Measurements from ENCODE around the gene OAS1. TPM values are rescaled to one million over a fixed set of nuclear protein-coding genes. Genes with fewer than 3 reads are reported as not detected.

Gene OAS1
- total and polyA plus RNA-seq, 9 of the 15 experiments (the other 6 are each of a cell fraction or from before 2014, with no cell fraction given) = 0.06 to 0.25 TPM; not detected in 7

DNA sequence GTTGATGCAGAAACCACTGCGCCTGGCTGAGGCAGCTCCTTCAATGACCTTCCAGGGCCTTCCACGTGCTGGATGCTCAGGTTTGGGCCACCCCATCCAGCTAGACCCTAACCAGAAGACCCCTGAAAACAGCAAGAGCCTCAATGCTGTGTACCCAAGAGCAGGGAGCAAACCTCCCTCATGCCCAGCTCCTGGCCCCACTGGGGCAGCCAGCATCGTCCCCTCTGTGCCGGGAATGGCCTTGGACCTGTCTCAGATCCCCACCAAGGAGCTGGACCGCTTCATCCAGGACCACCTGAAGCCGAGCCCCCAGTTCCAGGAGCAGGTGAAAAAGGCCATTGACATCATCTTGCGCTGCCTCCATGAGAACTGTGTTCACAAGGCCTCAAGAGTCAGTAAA is 42.0 kb downstream of the OAS1 start:
- Histone ChIP-seq H2AFZ (ENCODE audit: low read depth, low read length) (no peak overlapping the region), H3K4me1 (replicated peaks in 1 of 2; ENCODE audit: control insufficient read depth in 2 of 2, insufficient read depth in 2 of 2, low read length in 2 of 2) (no peaks in the 10 kb centered on the region), H3K9me3 (replicated peaks; ENCODE audit: control insufficient read depth, insufficient read depth, low read depth, low read length) (no peaks in the 10 kb centered on the region), H3K79me2 (ENCODE audit: control insufficient read depth, insufficient read depth, low read length) (no peaks in the 10 kb centered on the region), H3K4me2 (ENCODE audit: insufficient read depth, low read length) (no peak overlapping the region), H4K20me1 (replicated peaks; ENCODE audit: control insufficient read depth, insufficient read depth, low read length) (peaks cover 4% of the 10 kb centered on the region; the same call in 1 of the 2 replicates), H3K36me3 (ENCODE audit: control insufficient read depth, insufficient read depth, low read length) (no peaks in the 10 kb centered on the region), H3K9ac (ENCODE audit: insufficient read depth in 1 of 2, low read depth in 2 of 2, low read length in 2 of 2) (no peak overlapping the region), H3K9me1 (ENCODE audit: control insufficient read depth, insufficient read depth, low read length) (no peaks in the 10 kb centered on the region), H3K27me3 (ENCODE audit: control insufficient read depth in 2 of 2, insufficient read depth in 2 of 2, low read length in 2 of 2) (peaks cover 0 to 15% of the 10 kb centered on the region in 2 experiments; a peak in 2 of 5 replicates), H3K4me3 (no peak overlapping the region), H3K27ac (ENCODE audit: extremely low read depth, low read depth, low read length) (no peak overlapping the region)
- BruUV-seq (replicated peaks) = no TSS peak
- intact Hi-C loops (cut with micrococcal nuclease) = no loop called here
- POLR2A ChIA-PET = interaction anchor here (0.8 to 1.1 kb wide), 3 partner anchors 11 to 190 kb away, joined by 3 to 4 read pairs (median 3); partner anchors contain the start of gene OAS3
- no peak for FAIRE-seq
- CTCF ChIA-PET (ENCODE audit: low intra/inter-chr PET ratio) = no interaction called here
- WGBS (ENCODE audit: insufficient coverage, low coverage, missing lambda C conversion rate) = 13% methylated on average over 7 of the region's 7 CpGs
- in situ Hi-C loops (cut with MboI) = no loop called here
- TF ChIP-seq HNRNPK (IDR thresholded peaks at IDR 0.05; ENCODE audit: low read depth, low read length, poor library complexity, severe bottlenecking) = no peak
- no peak for TF ChIP-seq BRD4 (IDR thresholded peaks at IDR 0.05)
- no peak for TF ChIP-seq CBFA2T2 (conservative IDR thresholded peaks at IDR 0.05)
- TF ChIP-seq ZNF239 (CRISPR knock-in tag; IDR thresholded peaks at IDR 0.05) = no peak
- TF ChIP-seq, protein P1, sequence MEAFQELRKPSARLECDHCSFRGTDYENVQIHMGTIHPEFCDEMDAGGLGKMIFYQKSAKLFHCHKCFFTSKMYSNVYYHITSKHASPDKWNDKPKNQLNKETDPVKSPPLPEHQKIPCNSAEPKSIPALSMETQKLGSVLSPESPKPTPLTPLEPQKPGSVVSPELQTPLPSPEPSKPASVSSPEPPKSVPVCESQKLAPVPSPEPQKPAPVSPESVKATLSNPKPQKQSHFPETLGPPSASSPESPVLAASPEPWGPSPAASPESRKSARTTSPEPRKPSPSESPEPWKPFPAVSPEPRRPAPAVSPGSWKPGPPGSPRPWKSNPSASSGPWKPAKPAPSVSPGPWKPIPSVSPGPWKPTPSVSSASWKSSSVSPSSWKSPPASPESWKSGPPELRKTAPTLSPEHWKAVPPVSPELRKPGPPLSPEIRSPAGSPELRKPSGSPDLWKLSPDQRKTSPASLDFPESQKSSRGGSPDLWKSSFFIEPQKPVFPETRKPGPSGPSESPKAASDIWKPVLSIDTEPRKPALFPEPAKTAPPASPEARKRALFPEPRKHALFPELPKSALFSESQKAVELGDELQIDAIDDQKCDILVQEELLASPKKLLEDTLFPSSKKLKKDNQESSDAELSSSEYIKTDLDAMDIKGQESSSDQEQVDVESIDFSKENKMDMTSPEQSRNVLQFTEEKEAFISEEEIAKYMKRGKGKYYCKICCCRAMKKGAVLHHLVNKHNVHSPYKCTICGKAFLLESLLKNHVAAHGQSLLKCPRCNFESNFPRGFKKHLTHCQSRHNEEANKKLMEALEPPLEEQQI (IDR thresholded peaks at IDR 0.05) = no peak
- TF ChIP-seq ZNF263 (CRISPR knock-in tag; IDR thresholded peaks at IDR 0.05; ENCODE audit: borderline replicate concordance) = no peak
- no peak for TF ChIP-seq IRF2 (CRISPR knock-in tag; IDR thresholded peaks at IDR 0.05)
- TF ChIP-seq PTRF (tag; IDR thresholded peaks at IDR 0.05) = no peak
- TF ChIP-seq BCOR (IDR thresholded peaks at IDR 0.05) = no peak
- TF ChIP-seq, protein P2, sequence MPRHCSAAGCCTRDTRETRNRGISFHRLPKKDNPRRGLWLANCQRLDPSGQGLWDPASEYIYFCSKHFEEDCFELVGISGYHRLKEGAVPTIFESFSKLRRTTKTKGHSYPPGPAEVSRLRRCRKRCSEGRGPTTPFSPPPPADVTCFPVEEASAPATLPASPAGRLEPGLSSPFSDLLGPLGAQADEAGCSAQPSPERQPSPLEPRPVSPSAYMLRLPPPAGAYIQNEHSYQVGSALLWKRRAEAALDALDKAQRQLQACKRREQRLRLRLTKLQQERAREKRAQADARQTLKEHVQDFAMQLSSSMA (CRISPR knock-in tag; IDR thresholded peaks at IDR 0.05) = no peak
- no peak for TF ChIP-seq NFIC (IDR thresholded peaks at IDR 0.05)
- DNase-seq (ENCODE audit: extremely low read depth in 1 of 4, low spot score in 3 of 4) = no peak
- no peak for ATAC-seq
